RWPE2 (cell line): Measurements from ENCODE around the gene PHACTR1.

Experiments used
- ATAC-seq: fragments of 200-7000 bp; cut with Tn5 transposase; 3 replicates; pipeline ENCODE4 v1.9.1; 2021; ENCODE audit warnings: low read depth
- DNase-seq: peaks from one replicate; pipeline ENCODE4 v3.0.0-alpha.2; 2020; ENCODE audit warnings: low spot score
- H3K27ac ChIP-seq: fragments of 450-650 bp; 2 replicates; pipeline ENCODE4 v1.5.1; 2017; ENCODE audit warnings: mild to moderate bottlenecking; ENCODE audit not compliant: poor library complexity, severe bottlenecking
- H3K27me3 ChIP-seq: fragments of 250-450 bp; sonication (Bioruptor Pico); 2 replicates; pipeline ENCODE4 v1.5.1; 2021; ENCODE audit warnings: mild to moderate bottlenecking, moderate library complexity; ENCODE audit not compliant: insufficient read depth, poor library complexity, severe bottlenecking
- H3K36me3 ChIP-seq: fragments of 250-450 bp; sonication (Bioruptor Pico); 2 replicates; pipeline ENCODE4 v1.5.1; 2020; ENCODE audit warnings: low read depth, mild to moderate bottlenecking, moderate library complexity
- H3K4me1 ChIP-seq: fragments of 250-450 bp; sonication (Bioruptor Pico); 2 replicates; pipeline ENCODE4 v1.5.1; 2021; ENCODE audit warnings: mild to moderate bottlenecking, moderate library complexity; ENCODE audit not compliant: insufficient read depth, poor library complexity, severe bottlenecking
- H3K4me3 ChIP-seq: fragments of 250-450 bp; sonication (Bioruptor Pico); 2 replicates; pipeline ENCODE4 v1.5.1; 2021; ENCODE audit warnings: mild to moderate bottlenecking, moderate library complexity; ENCODE audit not compliant: severe bottlenecking
- H3K9me3 ChIP-seq: fragments of 250-450 bp; sonication (Bioruptor Pico); 2 replicates; pipeline ENCODE4 v1.5.1; 2021; ENCODE audit warnings: mild to moderate bottlenecking, moderate library complexity; ENCODE audit not compliant: severe bottlenecking
- TF ChIP-seq, protein P1 (sequence below): fragments of 450-650 bp; IDR thresholded peaks from one replicate; pipeline ENCODE4 v1.5.1; 2017; ENCODE audit warnings: mild to moderate bottlenecking, moderate library complexity; ENCODE audit not compliant: poor library complexity, severe bottlenecking

PHACTR1 gene

GRCh38 chr6:13280254-13280653, 563.7 kb downstream of the PHACTR1 start:
- TF ChIP-seq, protein P1, sequence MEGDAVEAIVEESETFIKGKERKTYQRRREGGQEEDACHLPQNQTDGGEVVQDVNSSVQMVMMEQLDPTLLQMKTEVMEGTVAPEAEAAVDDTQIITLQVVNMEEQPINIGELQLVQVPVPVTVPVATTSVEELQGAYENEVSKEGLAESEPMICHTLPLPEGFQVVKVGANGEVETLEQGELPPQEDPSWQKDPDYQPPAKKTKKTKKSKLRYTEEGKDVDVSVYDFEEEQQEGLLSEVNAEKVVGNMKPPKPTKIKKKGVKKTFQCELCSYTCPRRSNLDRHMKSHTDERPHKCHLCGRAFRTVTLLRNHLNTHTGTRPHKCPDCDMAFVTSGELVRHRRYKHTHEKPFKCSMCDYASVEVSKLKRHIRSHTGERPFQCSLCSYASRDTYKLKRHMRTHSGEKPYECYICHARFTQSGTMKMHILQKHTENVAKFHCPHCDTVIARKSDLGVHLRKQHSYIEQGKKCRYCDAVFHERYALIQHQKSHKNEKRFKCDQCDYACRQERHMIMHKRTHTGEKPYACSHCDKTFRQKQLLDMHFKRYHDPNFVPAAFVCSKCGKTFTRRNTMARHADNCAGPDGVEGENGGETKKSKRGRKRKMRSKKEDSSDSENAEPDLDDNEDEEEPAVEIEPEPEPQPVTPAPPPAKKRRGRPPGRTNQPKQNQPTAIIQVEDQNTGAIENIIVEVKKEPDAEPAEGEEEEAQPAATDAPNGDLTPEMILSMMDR: no peak
- no peaks in the 10 kb centered on the region for H3K9me3 ChIP-seq
- ATAC-seq: no peak
- no peak overlapping the region for H3K4me3 ChIP-seq
- DNase-seq: no peak
- no peaks in the 10 kb centered on the region for H3K4me1 ChIP-seq
- H3K27me3 ChIP-seq: no peaks in the 10 kb centered on the region
- H3K36me3 ChIP-seq: no peaks in the 10 kb centered on the region
- H3K27ac ChIP-seq: no peak overlapping the region

- no peak for ATAC-seq
- Histone ChIP-seq H3K36me3 (no peaks in the 10 kb centered on the region), H3K4me1 (no peaks in the 10 kb centered on the region)
Measured at GRCh38 chr6:13281686-13282085, 565.1 kb downstream of the PHACTR1 start.

DNA sequence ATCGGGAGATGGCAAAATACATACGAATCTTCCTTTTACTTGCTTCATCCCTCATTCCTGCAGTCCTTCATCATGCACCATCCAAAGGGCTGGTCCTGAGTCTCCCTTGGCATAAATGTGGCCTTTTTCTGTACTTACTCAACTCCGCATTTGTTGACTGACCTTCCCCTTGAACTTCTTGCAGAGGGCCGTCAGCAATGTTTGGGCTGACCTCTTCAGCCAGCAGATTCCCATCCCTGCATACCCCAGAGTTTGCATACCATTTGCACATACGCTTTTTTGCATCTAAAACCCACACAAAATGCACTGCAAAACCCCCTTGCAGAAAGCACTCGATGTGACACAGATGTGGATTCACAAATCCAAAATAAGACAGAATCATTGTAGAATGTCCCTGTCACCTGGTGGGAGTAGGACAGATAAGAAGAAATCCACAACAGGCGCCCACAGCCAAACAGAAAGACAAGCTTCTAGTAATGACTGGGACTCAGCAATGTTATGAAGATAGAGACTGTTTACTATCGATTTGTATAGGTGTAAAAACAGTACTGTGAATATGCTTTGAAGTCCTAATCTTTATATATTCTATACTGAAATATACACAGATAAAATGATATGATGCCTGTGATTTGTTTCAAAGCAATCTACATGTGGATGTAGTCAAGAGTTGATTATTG, 566.0 kb downstream of the PHACTR1 start:
- Histone ChIP-seq H3K27me3 (no peaks in the 10 kb centered on the region), H3K4me1 (no peaks in the 10 kb centered on the region), H3K36me3 (no peaks in the 10 kb centered on the region), H3K27ac (no peak overlapping the region), H3K9me3 (no peaks in the 10 kb centered on the region), H3K4me3 (no peak overlapping the region)
- DNase-seq (no peak), ATAC-seq (no peak)
- TF ChIP-seq, protein P1: no peak

More at GRCh38 chr6:13281686-13282085, 565.1 kb downstream of the PHACTR1 start:
- TF ChIP-seq, protein P1: no peak
- no peak for DNase-seq
- Histone ChIP-seq H3K27me3 (no peaks in the 10 kb centered on the region), H3K9me3 (no peaks in the 10 kb centered on the region), H3K27ac (no peak overlapping the region), H3K4me3 (no peak overlapping the region)

DNA sequence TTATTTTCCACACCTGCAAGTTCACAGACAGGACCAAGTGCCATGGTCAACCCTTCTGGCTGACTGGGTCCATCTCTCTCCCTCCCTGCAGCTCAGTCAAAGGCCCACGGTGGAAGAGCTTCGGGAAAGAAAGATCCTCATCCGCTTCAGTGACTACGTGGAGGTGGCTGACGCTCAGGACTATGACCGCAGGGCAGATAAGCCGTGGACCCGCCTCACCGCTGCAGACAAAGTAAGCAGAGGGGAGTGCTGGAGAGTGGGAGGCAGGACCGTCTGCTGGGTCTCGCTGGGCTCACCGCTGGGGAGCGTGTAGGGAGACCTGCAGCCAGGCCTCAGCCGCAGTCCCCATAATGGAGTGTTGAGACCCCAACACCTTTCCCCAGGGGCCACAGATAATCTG, 566.8 kb downstream of the PHACTR1 start:
- no peaks in the 10 kb centered on the region for H3K36me3 ChIP-seq
- TF ChIP-seq, protein P1: no peak
- H3K9me3 ChIP-seq: no peaks in the 10 kb centered on the region
- DNase-seq (no peak), ATAC-seq (no peak)
- no peaks in the 10 kb centered on the region for H3K4me1 ChIP-seq
- no peak overlapping the region for H3K27ac ChIP-seq
- no peak overlapping the region for H3K4me3 ChIP-seq
- H3K27me3 ChIP-seq: no peaks in the 10 kb centered on the region

GRCh38 chr6:13284646-13285045, 568.1 kb downstream of the PHACTR1 start:
- DNase-seq: no peak
- Histone ChIP-seq H3K4me1 (no peaks in the 10 kb centered on the region), H3K9me3 (no peaks in the 10 kb centered on the region), H3K27ac (no peak overlapping the region), H3K27me3 (no peaks in the 10 kb centered on the region), H3K36me3 (no peaks in the 10 kb centered on the region), H3K4me3 (no peak overlapping the region)
- ATAC-seq: no peak
- TF ChIP-seq, protein P1: no peak
